ENCODE results near the gene ENPP6. TPM values are rescaled to one million over a fixed set of nuclear protein-coding genes. Genes with fewer than 3 reads are reported as not detected.

ENPP6 gene
- total RNA-seq: 0.15 and 0.33 TPM in 2 replicates

GRCh38 chr4:184217634-184218033, at the start of gene ENPP6:
Gene ENPP6 (minus strand): TSS chr4:184217873. CDS start chr4:184217819, 54 bp downstream.

Measured in smooth muscle cell of trachea (primary cell).